Naive B cell (primary cell): ENCODE measurements around the gene SLC23A2. TPM values are rescaled to one million over a fixed set of nuclear protein-coding genes. Genes with fewer than 3 reads are reported as not detected.

Experiments used
- ATAC-seq, 2 donors: fragments of 150-1000 bp; cut with Tn5 transposase; 2 replicates each; pipeline ENCODE4 v1.10.0; 2021; ENCODE audit warnings: low read depth in 2 of 2, mild to moderate bottlenecking in 2 of 2, moderate library complexity in 2 of 2
- DNase-seq: peaks from one replicate; pipeline ENCODE4 v3.0.0; 2022
- H3K27ac Mint-ChIP-seq, 6 donors: one replicate each; pipeline ENCODE4 v1.8.0; 2020 to 2022; ENCODE audit warnings: mild to moderate bottlenecking in 6 of 6, mixed read lengths in 6 of 6, moderate library complexity in 5 of 6, inconsistent platforms in 2 of 6
- H3K27me3 Mint-ChIP-seq, 3 donors: one replicate each; pipeline ENCODE4 v1.8.0; 2021 to 2022; ENCODE audit warnings: mixed read lengths in 3 of 3, mild to moderate bottlenecking in 1 of 3
- H3K36me3 Mint-ChIP-seq, 2 donors: one replicate each; pipeline ENCODE4 v1.8.0; 2020 to 2022; ENCODE audit warnings: mixed read lengths in 2 of 2, inconsistent platforms in 1 of 2, mild to moderate bottlenecking in 1 of 2
- H3K4me1 Mint-ChIP-seq, 3 donors: one replicate each; pipeline ENCODE4 v1.8.0; 2020 to 2022; ENCODE audit warnings: mixed read lengths in 3 of 3, inconsistent platforms in 1 of 3, mild to moderate bottlenecking in 1 of 3, moderate library complexity in 1 of 3
- H3K4me3 Mint-ChIP-seq, 8 donors: one replicate each; pipeline ENCODE4 v1.8.0; 2020 to 2022; ENCODE audit warnings: mild to moderate bottlenecking in 8 of 8, mixed read lengths in 8 of 8, moderate library complexity in 8 of 8, inconsistent platforms in 2 of 8
- H3K9me3 Mint-ChIP-seq, 7 donors: one replicate each; pipeline ENCODE4 v1.8.0; 2020 to 2022; ENCODE audit warnings: mixed read lengths in 7 of 7, mild to moderate bottlenecking in 5 of 7, inconsistent platforms in 2 of 7, moderate library complexity in 1 of 7
- polyA plus RNA-seq, 6 donors: library from polyadenylated mRNA; unstranded; fragments of 300-500 nt; fragmentation: Illumina TruSeq; gene quantifications; one replicate each; pipeline ENCODE4 v1.2.3, GENCODE V29; 2021; ENCODE audit warnings: low read depth in 6 of 6

The SLC23A2 gene
- polyA plus RNA-seq, 6 donors from 2014 or later, result 5.0 to 10.8 (median 7.1) TPM

DNA sequence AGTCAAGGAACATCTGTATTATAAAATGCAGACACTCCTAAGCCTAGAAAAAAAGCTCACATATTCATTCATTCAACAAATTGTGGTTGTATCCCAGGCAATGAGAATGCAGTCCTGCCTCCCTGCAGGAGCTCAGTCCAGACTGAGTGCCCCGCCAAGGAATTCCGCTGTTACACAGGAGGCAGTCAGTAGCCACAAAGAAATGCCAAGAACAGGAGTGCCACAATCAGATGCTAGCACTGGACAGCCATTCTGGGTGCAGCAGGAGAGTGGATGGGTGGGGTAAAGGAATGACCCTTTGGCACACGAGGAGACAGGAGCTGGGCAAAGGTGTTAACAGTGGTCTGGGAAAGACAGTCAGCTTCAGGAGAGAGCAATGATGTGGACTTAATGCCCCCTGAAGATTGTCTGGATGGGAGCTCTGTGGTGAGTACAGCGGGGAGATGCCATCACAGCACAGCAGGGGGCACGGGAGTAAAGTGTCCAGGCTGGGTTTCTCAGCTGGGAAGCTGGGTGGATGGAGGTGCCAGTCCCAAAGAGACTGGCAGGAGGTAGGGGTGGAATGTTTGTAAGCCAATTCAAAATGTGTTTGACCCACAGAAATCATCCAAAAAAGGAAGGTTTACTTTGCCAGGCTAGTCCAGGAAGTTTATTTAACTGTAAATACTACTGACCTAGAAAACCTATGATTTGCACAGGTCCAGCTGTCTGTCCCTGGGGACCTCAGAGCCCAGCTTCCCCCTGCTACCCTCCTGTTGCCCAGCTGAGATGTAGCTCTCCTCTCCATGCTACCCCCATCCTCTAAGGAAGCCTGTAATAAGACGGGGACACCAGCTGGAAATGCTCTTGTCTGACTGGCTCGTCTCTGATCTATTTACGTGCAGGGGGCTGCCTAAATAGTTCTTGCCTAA, 84.1 kb downstream of the SLC23A2 start:
- Mint-ChIP-seq H3K27me3 (no peaks in the 10 kb centered on the region), H3K9me3 (no peaks in the 10 kb centered on the region), H3K4me3 (no peak overlapping the region), H3K4me1 (peaks cover 34 to 49% (median 34%) of the 10 kb centered on the region in 3 donors), H3K36me3 (no peaks in the 10 kb centered on the region), H3K27ac (peak overlapping the region in 5 of 6 donors; percentile 27 to 72 (median 58))
- ATAC-seq (no peak), DNase-seq (no peak)

DNA sequence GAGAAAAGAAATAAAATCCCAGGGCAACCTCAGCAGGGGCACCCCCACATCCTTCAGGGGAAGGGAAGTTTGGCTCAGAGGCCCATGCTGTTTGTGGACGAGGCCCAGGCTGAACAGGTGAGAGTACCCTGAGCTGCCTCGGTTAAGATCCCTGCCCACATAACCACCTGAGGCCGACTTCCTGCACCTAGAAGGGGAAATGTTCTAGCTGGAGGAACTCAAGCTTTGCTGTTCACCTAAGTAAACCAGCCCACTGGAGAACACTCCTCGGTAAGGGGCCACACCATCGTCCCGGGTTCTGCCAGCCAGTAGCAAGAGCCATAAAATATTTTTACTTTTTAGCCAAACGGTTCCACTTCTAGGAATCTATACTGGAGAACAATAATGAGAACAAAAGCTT, 88.2 kb downstream of the SLC23A2 start:
- Mint-ChIP-seq H3K4me3 (no peak overlapping the region), H3K36me3 (peaks cover 0 to 6% of the 10 kb centered on the region in 2 donors), H3K9me3 (no peaks in the 10 kb centered on the region), H3K27ac (no peak overlapping the region), H3K27me3 (no peaks in the 10 kb centered on the region), H3K4me1 (peaks cover 14 to 19% (median 14%) of the 10 kb centered on the region in 3 donors)
- no peak for DNase-seq
- ATAC-seq, result no peak

DNA sequence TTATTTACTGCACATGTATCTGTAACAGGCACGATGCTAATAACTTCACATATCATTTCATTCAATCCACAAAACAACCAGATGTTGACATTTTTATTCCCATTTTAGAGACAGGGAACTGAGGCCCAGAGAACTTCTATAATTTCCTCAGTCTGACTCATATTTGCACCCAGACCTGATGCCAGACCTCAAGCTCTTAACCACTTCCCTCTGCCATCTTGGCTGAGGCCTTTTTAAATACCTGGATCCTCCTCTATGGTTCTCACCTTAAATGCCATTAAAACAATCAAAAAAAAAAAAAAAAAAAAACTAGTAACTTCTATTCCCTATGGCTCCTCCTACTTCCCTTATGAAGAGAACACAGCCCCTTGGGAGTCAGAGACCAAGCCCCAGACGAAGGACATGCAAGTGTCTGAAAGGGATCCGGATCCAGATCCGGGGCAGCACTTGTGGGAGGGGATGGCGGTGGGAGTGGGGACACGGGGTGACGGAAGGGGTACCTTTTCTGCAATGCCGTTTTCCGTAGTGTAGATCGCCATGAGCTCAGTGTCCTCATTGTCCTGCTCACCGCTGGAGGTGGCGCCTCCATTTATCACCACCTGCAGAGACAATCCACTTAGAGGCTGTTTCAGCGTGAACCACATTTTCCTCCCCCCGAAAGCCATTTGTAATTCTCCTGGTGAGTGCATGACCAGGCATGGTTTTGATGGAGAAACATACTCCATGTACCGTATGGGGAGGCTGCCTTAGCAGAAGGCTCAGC, 88.7 kb downstream of the SLC23A2 start:
- Mint-ChIP-seq H3K9me3 (no peaks in the 10 kb centered on the region), H3K4me1 (peaks cover 12 to 16% (median 15%) of the 10 kb centered on the region in 3 donors), H3K27ac (peak overlapping the region in 1 of 6 donors; percentile 5), H3K4me3 (no peak overlapping the region), H3K36me3 (peaks cover 0 to 8% of the 10 kb centered on the region in 2 donors), H3K27me3 (no peaks in the 10 kb centered on the region)
- no peak for ATAC-seq
- no peak for DNase-seq

DNA sequence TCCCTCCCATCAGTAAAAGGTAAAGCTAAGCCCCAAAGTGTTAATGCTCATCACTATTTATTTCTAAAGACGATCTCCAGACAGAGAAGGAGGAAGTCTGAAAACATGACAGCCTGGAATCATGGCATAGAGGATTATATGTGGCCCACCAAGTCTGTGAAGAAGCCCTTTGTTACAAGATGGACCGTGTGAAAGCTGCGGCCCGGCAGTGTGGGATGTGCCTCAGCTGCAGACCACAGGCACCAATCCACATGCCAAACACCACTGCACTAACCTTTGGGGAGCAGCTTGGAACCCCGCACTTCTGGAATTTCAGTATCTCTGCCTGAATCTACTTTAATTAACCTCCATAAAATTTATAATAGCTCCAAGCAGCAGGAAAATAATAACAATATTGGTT, 90.4 kb downstream of the SLC23A2 start:
- no peaks in the 10 kb centered on the region for H3K27me3 Mint-ChIP-seq
- H3K36me3 Mint-ChIP-seq, result peaks cover 0 to 17% of the 10 kb centered on the region in 2 donors
- H3K9me3 Mint-ChIP-seq, result no peaks in the 10 kb centered on the region
- no peak for DNase-seq
- no peak overlapping the region for H3K27ac Mint-ChIP-seq
- H3K4me1 Mint-ChIP-seq, result peaks cover 3 to 12% (median 6%) of the 10 kb centered on the region in 3 donors
- no peak overlapping the region for H3K4me3 Mint-ChIP-seq
- no peak for ATAC-seq

- no peaks in the 10 kb centered on the region for H3K9me3 Mint-ChIP-seq
- H3K4me1 Mint-ChIP-seq, result peaks cover 5 to 20% (median 10%) of the 10 kb centered on the region in 3 donors
- H3K27ac Mint-ChIP-seq, result peak overlapping the region in 1 of 6 donors; percentile 26
- peaks cover 13 to 26% of the 10 kb centered on the region in 2 donors for H3K36me3 Mint-ChIP-seq
- no peak overlapping the region for H3K4me3 Mint-ChIP-seq
- DNase-seq (no peak), ATAC-seq (no peak)
- no peaks in the 10 kb centered on the region for H3K27me3 Mint-ChIP-seq
These were observed 95.7 kb downstream of the SLC23A2 start for GRCh38 chr20:4905613-4906012.

DNA sequence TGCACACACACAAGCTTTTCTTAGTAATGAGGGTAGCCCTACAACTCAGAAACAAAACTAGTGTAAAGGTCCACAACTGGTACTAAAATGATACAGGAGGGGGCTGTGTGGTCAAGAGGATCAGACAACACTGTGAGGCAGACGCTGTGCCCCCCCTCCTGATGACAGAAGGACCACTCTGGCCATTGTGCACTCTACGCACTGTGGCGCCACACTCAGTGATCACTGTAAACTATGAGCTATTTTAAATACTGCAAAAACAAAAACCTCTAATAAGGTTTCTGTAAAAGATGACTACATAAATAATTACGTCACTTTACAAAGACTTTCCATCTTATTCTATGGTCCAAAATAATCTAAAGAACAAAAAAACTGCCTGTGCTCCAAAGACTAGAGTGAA, 96.1 kb downstream of the SLC23A2 start:
- no peak for DNase-seq
- Mint-ChIP-seq H3K4me3 (no peak overlapping the region), H3K4me1 (peaks cover 5 to 20% (median 10%) of the 10 kb centered on the region in 3 donors), H3K27me3 (no peaks in the 10 kb centered on the region), H3K9me3 (no peaks in the 10 kb centered on the region), H3K27ac (peak overlapping the region in 2 of 6 donors; percentile 26 to 27), H3K36me3 (peaks cover 15 to 27% of the 10 kb centered on the region in 2 donors)
- no peak for ATAC-seq

GRCh38 chr20:4904127-4904860, 97.0 kb downstream of the SLC23A2 start:
- no peaks in the 10 kb centered on the region for H3K27me3 Mint-ChIP-seq
- peak overlapping the region in 1 of 8 donors; percentile 29 for H3K4me3 Mint-ChIP-seq
- DNase-seq (no peak), ATAC-seq (no peak)
- H3K27ac Mint-ChIP-seq, result no peak overlapping the region
- H3K4me1 Mint-ChIP-seq, result peaks cover 5 to 20% (median 10%) of the 10 kb centered on the region in 3 donors
- H3K36me3 Mint-ChIP-seq, result peaks cover 18 to 36% of the 10 kb centered on the region in 2 donors
- no peaks in the 10 kb centered on the region for H3K9me3 Mint-ChIP-seq

- Mint-ChIP-seq H3K36me3 (peaks cover 30 to 41% of the 10 kb centered on the region in 2 donors), H3K4me3 (no peak overlapping the region), H3K4me1 (peaks cover 13 to 23% (median 14%) of the 10 kb centered on the region in 3 donors), H3K27ac (peak overlapping the region in 1 of 6 donors; percentile 38), H3K9me3 (no peaks in the 10 kb centered on the region), H3K27me3 (no peaks in the 10 kb centered on the region)
- no peak for DNase-seq
- no peak for ATAC-seq
These were observed 98.5 kb downstream of the SLC23A2 start for GRCh38 chr20:4902788-4903187.

DNA sequence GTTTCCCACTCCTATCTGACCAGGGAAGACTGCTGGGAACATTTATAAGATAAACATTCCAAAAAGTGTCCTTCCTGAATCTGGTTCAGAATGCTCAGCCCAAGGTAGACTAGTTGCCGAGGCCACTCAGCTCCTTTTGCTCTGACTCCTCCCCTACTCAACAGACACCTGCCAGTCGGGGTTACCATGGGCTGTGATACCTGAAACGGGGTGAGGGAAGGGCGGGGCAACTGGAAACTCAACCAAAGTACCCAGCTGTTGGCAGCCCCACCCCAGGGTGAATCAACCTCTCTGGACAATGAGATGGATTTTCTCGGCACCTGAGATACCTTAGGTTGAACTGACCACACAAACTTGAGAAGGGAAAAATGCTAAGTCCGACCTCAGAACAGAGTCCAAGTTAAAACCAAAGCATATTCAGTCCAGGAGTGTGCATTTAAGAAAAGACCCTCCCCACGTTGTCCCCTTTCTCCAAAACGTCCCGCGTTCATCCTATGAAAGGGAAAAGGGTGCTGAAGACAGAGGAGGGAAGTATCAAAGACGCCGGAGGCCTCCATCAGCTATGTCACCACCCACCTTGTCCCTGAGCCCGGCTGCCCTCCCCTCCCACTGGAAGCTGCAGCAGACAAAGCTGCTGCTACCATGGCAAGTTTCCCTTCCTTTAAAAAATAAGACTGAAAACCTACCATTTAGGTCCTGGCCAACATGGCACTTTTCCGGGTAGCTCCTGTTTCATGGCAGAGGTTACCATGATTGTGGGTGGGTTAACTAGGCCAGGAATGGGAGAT, 100.1 kb downstream of the SLC23A2 start:
- H3K9me3 Mint-ChIP-seq, result no peaks in the 10 kb centered on the region
- no peak for ATAC-seq
- peak overlapping the region in 1 of 6 donors; percentile 62 for H3K27ac Mint-ChIP-seq
- H3K4me3 Mint-ChIP-seq, result no peak overlapping the region
- peaks cover 18 to 24% (median 23%) of the 10 kb centered on the region in 3 donors for H3K4me1 Mint-ChIP-seq
- peaks cover 30% of the 10 kb centered on the region in 2 donors for H3K36me3 Mint-ChIP-seq
- no peak for DNase-seq
- H3K27me3 Mint-ChIP-seq, result no peaks in the 10 kb centered on the region

DNA sequence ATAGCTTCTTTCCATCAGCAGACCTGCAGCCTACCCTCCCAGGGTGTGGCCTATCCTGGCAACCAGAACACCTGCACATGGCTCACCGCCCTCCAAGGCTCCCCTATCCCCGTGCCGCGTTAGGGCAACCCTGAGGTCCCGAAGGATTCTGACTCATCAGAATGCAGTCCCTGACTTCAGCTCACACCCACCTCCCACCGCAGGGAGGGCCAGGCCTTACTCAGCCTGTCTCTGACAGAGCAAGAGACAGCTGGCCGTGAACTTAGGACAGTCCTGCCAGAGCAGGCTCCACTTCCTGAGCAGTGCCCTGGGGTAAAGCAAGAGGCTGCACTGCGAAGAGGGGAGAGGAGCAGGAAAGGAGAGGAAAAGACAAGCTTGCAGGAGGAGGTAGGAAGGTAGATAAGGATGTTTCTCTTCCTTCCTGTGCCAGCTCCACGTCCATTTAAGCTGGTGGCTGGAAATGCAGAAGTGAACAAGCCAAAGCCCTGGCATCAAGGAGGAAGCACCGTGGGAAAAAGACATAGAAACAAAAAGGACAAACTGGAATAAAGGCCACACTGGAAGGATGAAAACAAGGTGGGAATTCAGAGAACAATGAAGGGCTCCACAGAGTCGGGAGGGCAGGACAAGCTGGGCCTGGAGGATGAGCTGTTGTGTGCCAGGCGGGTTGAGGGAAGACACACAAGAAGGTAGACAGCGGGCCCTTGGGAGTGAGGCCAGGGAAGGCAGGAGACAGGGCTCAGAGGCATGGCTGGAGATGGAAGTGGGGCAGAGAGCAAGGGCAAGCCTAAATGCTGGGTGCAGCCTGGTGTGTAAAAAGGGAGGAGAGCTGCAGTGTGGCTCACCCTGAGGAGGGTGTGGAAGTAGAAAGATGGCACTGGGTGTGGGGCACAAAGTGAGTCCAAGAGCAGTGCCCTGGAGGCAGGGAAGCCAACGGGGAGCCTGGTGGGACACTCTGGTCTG, 102.7 kb downstream of the SLC23A2 start:
- DNase-seq (no peak), ATAC-seq (no peak)
- Mint-ChIP-seq H3K36me3 (peaks cover 22 to 30% of the 10 kb centered on the region in 2 donors), H3K27me3 (no peaks in the 10 kb centered on the region), H3K9me3 (no peaks in the 10 kb centered on the region), H3K27ac (peak overlapping the region in 3 of 6 donors; percentile 8 to 63 (median 32)), H3K4me3 (no peak overlapping the region), H3K4me1 (peaks cover 31 to 40% (median 37%) of the 10 kb centered on the region in 3 donors)

- Mint-ChIP-seq H3K9me3 (no peaks in the 10 kb centered on the region), H3K4me3 (no peak overlapping the region), H3K4me1 (peaks cover 31 to 40% (median 32%) of the 10 kb centered on the region in 3 donors), H3K27me3 (no peaks in the 10 kb centered on the region), H3K27ac (peak overlapping the region in 4 of 6 donors; percentile 36 to 76 (median 60)), H3K36me3 (peaks cover 21 to 38% of the 10 kb centered on the region in 2 donors)
- ATAC-seq (no peak), DNase-seq (no peak)
These were observed 103.7 kb downstream of the SLC23A2 start for GRCh38 chr20:4897600-4897999.
